NCI-H1694 treated with DMSO at 0.1 percent for 48 hours (cell line): ENCODE measurements around the gene UNC5B.
A peak's percentile ranks its signal among the peaks of the same experiment; 100 is the strongest.
"Not testable (repeated sequence)": the region's sequence is repeated elsewhere in the genome, so short reads cannot be mapped to it uniquely, and the experiment has no call there.

Source experiments
- DNase-seq: peaks from one replicate; lab custom pipeline; 2025; lab: John Stamatoyannopoulos, UW

UNC5B gene

GRCh38 chr10:71209731-71210541 is 2.4 kb upstream of the UNC5B start:
- no peak for DNase-seq

GRCh38 chr10:71210542-71210871 is 1.9 kb upstream of the UNC5B start:
- DNase-seq: no peak

DNA sequence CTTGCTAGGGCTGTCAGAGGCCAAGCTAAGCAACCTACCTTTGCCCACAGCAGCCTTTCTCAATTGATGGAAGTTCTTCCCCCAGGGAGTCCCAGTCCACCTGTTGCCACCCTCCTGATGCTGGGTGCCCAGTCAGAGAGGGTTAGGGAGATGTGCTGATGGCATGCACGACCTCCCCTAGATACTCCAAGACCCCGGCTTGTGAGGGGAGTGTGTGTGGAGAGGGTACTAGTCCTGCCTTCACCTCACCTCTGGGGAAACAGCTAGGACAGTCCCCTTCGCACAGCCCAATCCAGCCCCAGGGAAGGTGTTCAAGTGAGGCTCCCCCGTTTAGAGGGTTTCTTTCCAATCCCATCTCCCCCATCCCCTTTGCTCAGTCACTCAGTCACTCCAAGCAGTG is 1.3 kb upstream of the UNC5B start:
- DNase-seq: no peak

- no peak for DNase-seq
Observed at GRCh38 chr10:71211775-71212317, 524 bp upstream of the UNC5B start.

- peak; percentile 55 for DNase-seq
Observed at GRCh38 chr10:71213127-71213621, 804 bp downstream of the UNC5B start.

- no peak for DNase-seq
Observed at GRCh38 chr10:71213761-71214440, 1.5 kb downstream of the UNC5B start.

DNA sequence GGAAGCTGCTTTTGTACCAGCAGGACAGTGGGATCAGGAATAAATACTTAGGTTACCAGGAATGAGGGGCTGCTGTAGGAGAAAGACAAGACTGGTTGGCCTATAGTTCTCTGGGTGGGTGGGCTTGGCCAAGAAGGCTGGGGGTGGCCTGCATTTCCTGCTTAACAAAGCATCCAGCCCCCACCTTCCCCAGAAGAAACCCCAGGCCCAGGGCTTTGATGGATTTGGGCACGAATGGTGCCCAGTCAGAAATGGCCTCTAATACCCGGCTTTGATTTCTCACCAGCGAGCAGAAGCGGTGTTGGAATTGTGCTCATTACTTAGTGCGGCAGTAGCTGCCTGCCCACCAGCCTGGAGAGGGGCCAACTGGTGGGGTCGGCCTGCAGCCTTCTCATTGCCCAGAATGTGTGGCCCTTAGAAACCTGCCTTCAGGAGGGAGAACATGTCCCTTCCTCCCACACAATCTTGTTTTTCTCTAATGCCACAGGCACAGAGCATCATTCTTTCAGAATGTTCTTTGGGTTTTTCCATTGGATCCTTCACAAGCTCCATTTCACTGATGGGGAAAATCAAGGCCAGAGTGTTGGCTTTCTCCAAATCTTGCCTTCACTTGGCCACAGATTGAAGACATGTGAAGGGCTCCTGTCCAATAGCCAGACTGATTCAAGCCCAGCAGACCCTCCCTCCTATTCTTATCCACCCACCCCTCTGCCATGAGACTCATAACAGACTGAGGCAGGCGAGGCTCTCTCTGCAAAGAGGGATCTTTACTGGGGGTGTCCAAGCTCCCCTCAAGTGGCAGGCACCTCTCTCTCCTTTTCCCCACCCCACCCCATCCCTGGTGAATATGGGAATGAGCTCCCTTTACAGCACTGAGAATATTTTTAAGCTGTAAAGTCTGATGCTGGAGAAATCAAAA is 2.5 kb downstream of the UNC5B start:
- no peak for DNase-seq

- DNase-seq: no peak
Observed at GRCh38 chr10:71216363-71216695, 4.0 kb downstream of the UNC5B start.

DNA sequence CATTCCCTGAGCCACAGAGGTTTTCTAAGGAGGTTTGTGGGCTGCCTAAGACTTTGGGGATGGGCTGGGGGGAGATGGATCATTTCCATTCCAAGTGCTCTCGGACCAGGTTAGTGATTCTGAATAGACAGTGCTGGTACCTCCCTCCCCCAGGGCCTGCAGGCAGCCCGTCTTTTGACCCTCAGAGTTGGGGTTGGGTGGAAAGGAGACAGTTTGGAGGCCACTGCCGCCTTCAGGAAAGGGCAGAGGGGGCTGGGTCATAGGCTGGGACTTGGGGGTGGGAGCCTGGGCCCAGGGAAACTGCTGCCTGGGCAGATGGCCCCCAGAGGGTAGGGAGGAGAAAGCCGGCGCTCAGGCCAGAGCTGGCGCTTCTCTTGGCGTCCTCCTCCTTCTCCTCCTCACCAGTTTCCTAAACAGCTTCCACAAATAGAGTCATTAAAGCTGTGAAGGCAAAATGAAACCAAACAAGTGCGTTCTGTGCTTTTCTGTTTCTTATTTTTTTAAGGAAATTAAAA is 4.4 kb downstream of the UNC5B start:
- no peak for DNase-seq

DNA sequence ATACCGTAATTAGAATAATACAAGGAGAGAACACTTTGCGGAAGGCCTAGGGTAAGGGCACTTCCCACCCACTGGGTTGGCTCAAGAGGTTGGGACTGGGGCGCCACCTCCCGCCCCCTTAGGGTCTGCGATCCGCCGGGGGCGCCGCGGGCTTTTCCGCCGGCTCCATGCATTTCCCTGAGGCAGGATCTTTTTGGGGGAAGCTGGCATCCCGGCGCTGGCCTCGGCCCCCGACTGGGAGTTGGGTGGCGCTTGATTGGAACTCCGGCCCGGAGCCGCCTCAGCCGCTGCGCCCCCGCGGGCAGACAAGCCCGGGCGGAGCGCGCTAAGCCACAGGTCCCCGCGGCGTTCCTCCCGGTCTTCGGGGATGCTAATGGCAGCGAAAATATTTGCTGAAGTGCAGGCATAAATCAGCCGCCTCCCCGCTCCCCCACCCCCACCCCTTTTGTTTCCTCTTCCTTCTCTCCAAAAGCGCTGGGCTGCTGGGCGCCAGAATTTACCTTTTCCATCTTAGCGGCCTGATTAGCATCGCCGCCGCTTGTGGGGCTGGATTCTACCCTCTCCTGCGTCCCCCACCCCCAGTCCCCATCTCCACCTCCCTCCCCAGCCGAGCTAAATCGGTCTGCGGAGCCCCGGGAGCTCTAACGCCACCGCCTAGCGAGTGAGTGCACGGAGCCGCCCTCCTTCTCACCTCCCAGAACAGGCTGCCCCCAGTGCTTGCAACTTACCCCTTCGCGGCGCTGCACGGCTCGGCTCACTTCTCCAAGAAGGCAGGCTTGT is 5.1 kb downstream of the UNC5B start:
- DNase-seq: no peak

GRCh38 chr10:71218046-71218650 is 5.8 kb downstream of the UNC5B start:
- DNase-seq: no peak

GRCh38 chr10:71218651-71219050 is 6.3 kb downstream of the UNC5B start:
- no peak for DNase-seq

DNA sequence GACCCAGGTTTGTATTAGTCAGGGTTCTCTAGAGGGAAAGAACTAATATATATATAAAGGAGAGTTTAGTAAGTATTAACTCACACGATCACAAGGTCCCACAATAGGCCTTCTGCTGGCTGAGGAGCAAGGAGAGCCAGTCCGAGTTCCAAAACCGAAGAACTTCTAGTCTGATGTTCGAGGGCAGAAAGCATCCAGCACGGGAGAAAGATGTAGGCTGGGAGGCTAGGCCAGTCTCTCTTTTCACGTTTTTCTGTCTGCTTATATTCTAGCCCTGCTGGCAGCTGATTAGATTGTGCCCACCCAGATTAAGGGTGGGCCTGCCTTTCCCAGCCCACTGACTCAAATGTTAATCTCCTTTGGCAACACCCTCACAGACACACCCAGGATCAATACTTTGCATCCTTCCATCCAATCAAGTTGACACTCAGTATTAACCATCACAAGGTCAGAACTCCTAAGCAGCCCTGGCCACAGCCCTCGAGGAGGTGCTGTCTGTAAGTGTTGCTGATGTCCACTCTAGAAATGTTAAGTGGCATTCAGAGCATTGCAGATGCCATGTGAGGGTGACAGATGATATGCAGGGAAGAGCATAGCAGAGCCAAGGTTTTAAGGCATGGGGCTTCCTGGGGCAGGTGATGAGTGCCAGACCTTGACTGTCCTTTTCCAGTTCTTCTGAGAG is 7.0 kb downstream of the UNC5B start:
- not testable (repeated sequence) for DNase-seq

DNA sequence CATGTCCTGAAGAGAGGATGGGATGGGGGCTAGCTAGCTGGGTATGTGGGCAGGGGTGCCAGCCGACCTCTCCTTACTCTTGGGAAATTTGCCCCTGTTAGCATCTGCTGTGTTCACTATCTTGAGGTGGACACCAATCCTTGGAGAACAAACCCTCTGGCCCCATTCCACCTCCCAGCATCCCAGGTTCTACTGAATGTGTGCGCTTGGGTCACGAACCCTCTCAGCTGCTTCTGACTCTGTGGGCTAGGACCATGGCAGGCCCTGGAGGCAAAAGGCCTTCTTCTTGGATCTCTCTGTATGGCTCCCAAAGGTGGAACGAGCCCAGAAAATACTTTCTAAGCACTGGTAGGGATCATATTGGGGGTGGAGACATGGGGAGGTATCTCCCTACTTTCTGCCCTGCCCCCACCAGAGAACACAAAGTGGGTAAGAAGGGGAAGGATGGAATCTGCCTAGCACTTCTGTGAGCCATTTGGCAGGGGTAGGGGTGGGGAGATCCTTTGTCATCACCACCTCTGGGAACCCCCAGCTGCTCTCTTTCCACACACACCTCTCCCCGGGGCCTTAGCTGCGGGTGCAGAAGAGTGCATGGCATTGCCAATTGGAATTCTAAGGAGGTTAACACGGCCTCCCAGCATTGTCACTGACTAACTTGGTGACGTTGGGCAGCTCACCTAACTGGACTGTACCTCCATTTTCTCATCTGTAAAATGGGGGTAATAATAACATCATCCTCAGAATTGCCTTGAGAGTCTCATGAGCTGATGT is 7.7 kb downstream of the UNC5B start:
- DNase-seq: no peak

DNA sequence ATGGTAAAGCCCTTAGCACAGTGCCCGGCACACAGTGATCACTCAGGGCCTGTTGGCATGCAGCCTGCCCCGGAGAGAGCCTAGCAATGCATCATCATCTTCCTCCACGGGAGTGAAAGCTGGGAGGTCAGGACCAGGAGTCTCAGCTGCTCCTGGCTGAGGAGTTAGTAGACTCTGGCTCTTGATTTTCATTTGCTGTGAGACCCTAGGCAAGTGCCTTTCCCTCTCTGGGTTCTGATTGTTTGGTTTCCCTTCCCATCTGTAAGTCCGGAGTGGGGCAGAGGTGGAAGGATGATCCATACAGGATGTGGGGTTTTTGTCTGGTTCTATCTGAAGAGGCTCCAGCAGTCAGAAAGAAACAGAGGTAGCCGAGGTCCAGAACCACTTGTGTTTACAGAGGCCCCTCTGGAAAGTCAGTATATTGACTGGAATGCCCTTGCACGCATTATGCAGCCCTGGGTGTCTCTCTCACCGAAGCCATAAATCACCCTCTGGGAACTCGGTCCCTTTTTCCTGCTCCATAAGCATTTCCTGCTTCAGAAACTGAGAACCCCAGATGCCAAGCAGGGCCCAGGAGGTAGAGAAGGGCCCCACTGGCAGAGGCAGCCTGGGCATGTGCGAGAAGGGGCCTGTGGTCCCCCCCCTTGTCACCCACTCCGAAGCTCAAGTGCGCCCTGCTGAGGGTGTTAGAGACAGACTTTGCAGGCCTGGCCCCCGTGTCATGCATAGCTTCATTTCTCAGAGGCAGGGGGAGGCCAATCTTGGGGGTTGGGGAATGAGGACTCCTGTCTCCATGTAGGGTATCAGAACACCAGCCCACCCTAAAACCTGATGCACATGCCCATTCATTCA is 8.5 kb downstream of the UNC5B start:
- no peak for DNase-seq

DNA sequence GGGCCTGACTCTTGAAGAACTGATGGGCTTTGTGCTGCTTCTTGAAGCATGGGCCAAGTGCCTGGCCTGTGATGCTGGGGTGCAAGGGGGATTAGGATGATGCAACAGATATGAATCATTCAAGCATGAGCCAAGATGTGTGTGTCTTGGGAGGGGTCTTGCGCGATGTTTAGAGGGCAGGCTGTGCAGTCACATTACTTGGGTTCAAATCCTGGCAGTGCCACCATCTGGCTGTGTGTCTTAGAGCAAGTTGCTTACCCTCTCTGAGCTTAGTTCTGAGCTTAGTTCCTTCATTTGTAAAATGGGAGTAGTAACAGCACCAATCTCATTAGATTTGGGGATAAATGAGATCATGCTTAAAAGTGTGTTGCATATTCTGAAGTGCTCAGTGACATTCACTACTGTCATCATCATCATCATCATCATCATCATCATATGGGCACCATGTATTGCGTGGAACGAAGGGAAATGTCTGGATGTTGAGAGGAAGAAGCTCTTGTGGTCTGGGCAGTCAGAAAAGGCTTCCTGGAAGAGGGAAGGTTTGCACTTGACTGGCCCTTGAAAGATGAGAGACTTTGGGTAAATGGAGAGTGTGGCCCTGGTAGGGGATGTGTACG is 9.3 kb downstream of the UNC5B start:
- DNase-seq: no peak

DNA sequence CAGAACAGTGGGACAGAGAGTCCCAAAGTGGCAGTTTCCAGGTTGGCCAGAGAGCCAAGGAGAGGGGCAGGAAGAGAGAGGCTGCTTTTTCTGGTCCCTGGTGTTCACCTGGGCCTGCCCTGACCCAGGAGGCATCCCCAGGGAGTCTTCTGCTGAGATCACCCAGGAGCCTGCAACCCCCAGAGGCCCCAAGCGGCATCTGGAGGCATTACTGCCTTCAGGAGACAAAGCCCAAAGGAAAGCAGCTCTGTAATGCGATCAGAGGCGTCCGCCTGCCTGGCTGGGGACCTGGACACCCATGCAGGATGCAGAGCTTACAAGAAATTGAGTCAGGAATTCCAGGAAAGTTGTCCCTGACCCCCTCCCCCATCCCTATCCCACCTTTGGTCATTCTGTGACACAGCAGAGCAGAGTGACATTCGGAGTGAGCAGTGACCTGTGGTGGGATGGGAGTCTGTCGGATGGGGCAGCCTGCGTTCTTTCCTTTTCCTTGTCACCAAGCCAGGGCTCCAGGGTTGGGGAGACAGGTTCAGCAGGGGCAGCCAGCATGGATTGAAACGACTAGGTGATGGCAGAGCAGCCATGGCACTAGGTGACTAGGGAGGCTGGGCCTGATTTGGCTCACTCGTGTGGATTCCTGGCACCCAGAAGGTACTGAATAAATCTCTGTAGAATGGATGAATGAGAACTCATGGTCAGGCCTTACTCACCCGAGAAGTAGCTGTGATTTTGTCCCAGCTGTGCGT is 10.4 kb downstream of the UNC5B start:
- DNase-seq: no peak
